Retina (tissue), 1 donor: Measurements from ENCODE around the gene CDH13.
A peak's percentile ranks its signal among the peaks of the same experiment; 100 is the strongest.

Source experiments
- DNase-seq: peaks from one replicate; pipeline ENCODE4 v3.0.0-alpha.2; 2016

CDH13 gene

DNA sequence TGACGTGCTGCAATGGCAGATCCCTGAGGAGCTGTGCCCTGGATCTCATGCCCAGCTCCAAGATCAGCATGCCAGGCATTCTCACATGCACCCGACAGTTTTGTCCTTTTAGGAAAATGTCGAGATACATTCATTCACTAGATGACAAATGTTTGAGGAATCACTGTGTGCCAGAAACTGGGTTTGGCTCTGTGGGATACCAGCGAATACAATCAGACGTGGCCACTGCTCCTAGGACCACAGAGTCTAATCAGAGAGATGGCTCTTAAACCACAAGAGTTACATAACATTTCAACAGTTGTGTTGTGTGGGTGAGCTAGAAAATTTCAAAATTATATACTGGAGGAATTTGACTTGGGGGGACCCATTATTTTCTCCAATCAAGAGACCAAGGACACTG, 579.7 kb downstream of the CDH13 start:
- DNase-seq = no peak

DNA sequence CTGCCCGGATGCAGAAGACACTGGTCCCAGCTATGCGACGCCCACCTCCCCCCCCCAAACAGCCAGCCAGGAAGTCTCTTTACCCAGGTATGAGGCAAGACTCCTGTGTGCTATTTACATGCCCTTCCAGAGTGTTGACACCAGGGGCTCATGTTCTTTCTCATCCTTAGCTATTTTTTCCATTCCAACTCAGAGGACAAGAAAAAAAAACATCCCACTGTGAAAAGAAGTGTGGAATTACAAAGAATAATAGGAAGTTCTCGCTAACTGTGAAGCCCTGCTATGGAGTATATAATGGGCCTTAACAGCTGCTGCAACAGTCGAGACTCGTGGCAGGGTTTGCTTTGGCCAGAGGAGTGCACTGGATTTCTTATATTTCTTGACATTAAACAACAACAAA, 584.9 kb downstream of the CDH13 start:
- no peak for DNase-seq

DNA sequence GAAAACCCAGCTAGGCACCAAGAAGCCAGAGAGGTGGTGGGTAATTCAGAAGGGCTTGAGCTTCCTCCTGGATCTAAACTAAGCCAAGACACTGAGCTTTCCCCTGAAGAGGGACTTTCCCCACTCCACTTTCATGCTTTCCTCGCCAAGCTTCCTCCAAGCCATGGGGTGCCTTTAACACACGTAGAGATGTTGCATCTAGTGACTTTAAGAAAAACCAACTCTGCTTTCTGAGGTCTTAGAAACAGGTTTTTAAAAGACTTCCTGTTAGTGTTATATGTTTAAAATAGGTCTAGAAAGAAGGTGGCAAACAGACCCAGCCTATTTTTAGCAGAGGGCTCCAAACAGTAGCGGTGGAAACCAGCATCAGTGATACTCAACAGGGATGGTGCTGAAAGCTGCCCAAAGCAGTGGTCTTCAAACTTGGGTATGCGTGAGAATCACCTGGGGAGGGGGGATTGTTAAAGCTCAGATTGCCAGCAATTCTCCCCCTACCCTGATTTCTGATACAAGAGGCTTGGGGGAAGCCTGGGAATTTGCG, 585.6 kb downstream of the CDH13 start:
- no peak for DNase-seq

DNA sequence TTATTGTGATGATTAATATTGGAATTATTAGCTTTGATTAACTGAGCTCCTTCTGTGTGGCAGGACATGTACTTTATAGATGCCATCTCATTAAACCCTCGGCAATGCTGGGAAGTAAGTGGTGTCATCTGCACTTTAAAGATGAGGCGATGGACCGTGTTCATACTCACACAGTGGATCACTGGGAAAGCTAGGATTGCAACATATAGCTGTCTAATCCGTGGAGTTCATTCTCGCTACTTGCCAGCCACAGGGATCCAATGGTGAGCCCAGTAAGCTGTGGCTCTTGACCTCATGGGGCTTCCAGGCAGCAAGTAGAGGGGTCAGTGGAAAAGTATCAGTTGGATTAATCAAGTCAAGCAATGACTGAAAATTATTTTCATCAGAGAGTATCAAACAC, 587.9 kb downstream of the CDH13 start:
- DNase-seq = no peak

DNA sequence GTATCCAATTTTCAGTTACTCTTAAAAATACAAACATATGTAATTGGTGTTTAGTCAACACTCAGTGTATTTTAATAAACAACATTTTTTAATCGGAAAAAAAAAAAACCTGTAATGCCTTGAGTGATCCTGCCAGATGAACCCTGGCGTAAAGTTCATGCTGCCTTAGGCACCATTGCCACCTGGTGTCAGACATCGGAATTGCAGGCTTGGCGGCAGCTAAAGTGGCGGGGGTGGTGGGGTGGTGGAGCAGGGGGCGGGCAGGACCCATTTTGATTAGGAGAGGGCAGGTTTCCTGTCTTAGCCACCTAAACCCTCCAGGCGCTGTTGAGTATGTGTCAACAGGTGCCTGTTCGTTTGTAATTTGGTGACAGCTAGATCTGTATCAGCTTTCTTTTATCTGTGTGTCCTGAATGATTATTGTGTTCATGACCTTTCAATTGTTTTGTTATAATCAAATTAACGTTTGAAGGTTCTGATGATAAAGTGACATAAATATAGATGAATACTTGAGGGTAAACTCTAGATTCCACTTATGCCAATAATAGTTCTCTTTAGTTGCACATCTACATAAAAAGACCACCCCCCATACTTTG, 588.7 kb downstream of the CDH13 start:
- no peak for DNase-seq

DNA sequence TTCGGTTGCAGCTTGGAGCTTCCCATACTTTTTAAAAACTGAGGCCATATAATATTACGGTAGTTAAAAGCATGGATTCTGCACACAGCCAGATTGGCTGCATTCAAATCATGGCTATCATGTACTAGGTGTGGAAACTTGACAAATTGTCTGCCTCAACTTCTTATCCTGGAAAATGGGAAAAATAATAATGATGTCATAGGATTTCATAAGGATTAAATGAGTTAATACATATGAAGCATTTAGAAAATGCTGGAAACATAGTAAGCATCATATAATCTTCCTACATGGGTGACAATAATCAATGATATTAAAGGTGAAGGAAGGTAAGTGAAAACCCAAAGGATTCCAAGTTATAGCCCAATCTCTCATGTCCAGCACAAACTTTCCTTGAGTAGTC, 592.5 kb downstream of the CDH13 start:
- no peak for DNase-seq

DNA sequence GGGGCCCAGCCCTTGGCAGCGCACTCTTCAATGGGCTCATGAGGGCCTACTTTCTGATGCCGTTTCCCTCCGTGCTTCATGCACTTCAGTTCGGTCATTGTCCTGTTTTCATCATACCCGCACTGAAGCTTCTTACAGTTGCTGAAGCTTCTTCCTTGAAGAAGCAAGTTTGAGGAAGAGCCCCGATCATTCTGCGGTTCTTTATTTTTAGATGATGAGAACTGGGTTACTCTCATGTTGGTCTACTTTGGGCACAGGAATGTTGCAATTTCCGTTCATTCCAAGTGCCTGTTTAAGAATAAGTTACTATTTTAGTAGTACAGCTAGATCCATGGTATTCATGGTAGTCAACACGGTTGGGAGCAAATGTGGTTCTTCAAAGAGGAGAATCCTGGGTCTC, 593.3 kb downstream of the CDH13 start:
- no peak for DNase-seq

DNA sequence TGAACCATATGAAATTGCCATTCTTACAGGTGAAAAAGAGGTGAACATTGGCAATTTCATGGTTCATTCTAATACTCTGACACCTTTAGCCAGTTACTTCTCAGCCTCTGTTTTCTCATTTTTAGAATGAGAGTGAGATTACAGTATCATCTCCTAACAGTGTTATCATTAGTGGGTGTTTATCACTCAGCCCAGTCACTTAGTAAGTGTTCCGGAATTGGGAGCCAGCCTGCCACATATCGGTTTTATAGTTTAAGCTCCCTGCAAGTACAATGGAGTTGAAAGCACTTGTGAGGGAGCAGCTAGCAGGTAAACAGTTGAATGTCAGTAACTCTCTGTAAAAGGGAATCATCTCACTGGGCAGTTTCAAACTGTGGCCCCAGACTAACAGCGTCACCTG, 597.9 kb downstream of the CDH13 start:
- no peak for DNase-seq

DNA sequence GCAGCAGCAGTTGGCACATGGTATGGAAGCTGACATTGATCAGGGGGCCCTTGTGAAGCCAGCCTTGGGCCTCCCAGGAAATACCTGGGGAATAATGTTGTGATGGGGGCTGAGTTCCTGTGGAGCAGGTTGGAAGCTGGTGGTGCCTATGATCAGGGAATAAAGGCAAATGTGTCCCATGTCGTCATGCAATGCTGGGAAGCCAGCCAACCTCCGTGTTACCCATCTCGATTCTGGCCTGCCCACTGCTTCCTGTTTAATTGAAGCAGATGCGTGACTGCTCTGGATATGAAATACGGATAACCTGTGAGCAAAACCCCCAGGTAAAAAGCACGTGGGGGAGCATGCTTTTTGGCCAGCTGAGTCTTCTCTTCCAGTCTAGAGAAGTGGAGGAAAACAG, 600.6 kb downstream of the CDH13 start:
- DNase-seq = no peak

DNA sequence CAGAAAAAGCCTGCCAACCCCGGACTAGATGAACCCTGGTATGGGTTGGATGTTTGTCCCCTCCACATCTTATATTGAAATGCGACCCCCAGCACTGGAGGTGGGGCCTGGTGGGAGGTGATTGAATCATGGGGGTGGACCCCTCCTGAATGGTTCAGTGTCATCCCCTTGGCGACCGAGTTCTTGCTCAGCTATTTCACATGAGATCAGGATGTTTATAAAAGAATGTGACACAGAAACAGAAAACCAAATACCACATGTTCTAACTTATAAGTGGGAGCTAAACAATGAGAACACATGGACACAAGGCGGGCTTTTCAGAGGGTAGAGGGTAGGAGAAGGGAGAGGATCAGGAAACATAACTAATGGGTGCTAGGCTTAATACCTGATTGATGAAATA, 605.0 kb downstream of the CDH13 start:
- no peak for DNase-seq

DNA sequence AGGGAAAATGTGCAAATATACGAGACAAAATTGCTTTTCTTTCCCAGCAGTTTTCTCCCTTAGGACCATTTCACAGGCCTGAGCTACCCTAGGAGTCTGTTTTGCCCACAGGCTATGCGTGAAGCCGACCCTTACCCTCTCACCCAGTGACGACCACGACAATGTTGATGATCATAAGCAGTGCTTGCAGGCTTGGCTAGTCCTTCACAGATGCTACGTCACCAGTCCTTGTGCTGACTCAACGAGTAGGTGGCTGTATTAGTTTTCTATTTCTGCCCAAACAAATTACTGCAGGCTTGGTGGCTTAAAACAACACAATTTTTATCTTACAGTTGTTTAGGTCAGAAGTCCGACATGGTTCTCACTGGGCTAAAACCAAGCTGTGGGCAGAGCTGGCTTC, 606.4 kb downstream of the CDH13 start:
- DNase-seq = no peak

DNA sequence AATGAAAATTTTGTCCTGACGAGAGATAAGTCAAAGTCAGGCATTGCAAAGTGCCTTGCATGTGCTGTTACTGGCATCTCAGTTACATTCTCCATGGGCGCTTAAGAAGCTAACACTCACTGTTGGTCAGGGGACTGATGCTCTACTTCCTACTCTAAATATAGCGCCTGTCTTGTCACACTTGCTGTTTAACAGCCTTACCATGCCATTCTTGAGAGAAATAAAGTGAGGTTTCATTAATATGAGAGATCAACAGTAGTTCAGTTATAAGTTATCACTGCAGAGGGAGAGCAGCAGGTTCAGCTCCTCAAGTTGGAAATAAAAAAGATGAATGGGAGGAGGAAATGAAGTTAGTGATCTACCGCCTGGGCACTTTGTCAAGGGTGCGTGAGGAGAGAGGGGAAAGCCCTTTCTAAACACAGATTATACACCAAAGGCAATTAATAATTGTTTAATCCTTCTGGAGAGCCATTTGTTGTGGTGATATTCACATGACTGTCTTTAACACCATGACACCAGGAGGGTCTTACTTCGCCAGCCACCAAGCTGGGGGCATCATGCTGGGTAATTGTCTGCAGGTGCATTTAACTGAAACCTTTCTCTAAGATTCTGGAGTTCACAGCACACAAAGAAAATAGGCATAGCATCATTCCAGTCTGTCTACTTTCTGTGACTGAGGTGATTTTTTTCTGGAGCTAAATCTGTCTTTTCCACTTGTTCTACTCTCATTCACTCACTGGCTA, 612.4 kb downstream of the CDH13 start:
- no peak for DNase-seq

DNA sequence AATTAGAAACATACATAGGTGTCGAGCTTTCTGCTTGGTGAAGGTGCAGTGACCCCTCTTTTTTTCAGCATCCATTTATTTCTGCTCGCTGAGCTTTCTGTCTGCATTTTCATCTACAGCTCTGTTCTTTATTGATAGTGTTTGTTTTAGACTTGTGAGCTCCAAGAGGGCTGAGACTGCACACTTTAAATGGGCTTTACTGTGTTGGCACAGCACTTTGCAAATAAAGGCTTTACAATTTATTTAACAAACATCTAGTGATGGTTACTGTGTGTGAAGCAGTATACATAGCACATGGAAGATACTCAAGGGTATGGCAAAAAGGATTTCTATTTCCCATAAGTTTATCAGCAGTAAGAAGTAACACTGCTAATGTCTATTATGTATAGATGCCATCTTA, 617.3 kb downstream of the CDH13 start:
- DNase-seq = no peak

DNA sequence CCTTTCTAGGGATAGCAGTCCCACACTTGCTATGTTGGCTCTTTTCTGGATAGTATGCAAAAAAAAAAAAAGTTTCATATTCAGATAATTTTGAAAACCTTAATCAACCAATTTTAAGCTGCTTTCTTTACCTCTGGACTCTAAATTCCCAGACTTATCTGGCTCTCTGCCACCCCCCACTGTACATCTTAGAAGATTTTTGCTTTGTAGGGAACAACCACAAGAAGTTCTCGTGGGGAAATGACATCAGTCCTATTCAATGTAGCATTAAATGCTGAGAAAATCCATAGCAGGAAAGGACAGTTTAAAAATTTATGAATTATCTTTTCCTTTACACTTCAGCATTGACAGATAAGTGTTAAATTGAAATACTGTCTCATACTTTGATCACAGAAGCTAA, 618.3 kb downstream of the CDH13 start:
- DNase-seq = no peak

DNA sequence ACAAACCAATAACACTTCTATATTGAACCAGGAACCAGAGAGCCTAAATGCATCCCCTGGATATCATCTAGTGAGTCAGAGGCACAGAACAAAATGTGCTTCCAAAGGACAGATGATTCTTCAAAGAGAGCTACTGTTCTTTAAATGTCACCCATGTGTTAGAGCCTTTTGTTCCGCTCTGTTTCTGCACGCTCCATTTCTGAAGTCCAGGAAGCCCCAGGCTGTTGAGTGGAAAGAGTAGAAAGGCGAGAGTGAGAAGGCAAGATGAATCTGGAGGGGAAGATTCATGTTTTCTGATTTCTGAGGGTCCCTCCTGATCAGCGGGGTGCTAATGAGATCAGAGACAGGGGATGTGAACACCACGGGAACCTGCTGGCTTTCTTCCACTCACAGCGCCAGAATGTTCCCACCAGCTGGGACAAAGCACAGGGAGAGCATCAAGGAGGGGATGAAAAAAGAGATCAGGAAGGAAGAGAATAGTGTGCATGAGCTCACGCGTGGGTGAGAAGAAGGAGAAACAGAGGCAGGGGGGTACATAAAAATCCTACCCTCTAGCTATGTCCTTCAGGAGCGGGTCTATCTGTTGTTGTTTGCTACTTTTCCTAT, 621.1 kb downstream of the CDH13 start:
- no peak for DNase-seq

DNA sequence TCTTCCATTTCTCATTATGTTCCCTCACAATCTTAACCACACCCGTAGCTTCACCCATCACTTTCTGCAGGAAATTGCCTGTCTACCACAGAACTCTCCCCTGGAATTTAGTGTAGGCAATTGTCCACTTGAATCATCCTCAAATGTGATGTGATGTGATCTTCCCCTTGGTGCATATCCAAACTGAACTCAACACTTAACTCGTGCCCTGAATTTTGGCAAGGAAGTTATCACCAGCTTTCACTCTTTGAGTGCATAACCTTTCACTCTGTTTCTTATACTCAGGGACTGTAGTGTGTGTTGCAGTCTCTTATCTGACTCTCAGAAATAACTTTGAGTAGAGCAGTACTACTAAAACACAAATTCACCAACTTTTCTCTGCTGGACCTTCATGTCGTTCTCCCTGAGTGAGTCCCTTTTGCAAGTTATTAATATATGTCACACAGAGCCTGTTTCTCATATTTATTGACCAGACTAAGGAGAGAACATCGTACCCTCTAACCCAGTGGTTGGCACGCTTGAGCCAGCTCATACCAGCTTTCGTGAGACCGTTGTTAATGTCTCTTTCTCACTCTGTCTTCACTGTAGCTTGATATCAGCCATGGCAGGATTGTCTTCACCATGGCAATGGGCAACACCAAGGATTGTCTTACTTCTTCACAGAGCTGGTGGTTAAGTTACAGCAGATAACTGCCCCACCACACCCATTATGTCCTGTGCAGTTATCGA, 622.1 kb downstream of the CDH13 start:
- no peak for DNase-seq

DNA sequence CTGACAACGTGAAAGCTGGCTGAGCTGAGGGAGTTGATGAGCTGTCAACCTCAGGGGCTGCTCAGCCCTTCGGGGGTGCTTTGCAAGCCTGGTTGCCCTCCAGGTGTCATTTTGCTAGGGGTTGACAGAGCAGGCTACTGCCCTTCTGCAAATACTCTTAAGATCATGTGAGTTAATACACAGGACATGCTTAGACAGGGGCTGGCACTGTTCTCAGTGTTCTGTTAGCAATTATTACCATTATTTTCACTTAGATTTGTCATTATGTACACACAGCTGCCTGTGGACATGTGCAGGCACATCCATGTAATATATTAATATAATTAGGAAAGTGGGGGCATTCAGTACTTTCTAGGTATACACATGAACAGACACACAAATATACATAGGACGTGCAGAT, 626.8 kb downstream of the CDH13 start:
- no peak for DNase-seq

DNA sequence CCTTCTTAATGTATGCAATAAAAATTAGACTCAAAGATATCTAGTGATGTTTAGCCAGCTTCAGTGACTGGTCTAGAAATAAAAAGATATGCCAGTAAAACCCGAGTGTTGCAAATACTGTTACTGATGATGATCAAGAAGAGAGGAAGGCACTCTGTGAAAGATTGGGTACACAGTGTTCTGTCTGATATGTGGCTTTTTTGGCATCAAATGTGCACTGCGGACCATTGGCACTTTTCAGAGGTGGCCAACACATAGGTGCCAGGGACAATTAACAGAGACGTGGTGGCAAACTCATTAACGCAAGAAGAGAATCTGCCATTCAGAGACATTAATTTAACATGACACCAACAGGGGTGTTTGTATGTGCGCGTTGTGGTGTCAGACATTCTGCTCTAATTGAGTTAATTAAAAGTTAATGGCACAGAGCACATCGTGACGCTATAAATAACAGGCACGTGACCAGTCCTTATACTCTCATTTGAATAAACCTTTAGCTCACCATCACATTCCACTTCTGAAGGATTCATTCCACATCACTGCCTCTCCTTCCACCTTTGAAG, 631.7 kb downstream of the CDH13 start:
- DNase-seq = peak; percentile 22

DNA sequence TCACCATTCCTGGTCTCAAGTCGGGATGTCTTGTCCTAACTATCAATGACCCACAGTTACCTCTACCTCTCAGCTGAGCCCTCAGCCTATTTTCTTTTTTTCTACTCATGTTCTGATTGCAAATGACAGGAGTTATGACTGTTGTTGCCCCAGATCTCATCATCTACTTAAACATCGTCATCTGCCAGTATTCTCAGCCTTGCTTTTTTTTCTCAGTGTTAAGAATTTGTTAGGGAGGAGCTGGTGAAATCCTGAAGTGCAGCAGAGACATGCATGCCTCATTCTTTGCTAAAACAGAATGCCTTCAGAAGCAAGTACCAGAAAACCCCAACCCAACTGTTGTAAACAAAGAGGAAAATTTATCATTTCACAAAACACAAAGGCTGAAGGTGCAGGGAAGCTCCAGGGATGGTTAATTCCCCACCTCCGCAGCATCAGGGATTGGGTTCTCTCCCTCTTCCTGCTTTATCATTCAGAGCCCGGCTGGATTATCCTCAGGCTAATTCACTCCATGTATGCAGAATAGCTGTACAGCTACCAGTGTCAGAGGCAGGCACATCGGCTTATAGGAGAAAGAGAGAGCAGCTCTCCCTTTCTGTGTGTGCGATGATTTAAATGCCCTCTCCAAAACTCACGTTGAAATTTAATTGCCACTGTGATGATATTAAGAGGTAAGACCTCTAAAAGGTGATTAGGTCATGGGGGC, 640.2 kb downstream of the CDH13 start:
- DNase-seq = no peak

DNA sequence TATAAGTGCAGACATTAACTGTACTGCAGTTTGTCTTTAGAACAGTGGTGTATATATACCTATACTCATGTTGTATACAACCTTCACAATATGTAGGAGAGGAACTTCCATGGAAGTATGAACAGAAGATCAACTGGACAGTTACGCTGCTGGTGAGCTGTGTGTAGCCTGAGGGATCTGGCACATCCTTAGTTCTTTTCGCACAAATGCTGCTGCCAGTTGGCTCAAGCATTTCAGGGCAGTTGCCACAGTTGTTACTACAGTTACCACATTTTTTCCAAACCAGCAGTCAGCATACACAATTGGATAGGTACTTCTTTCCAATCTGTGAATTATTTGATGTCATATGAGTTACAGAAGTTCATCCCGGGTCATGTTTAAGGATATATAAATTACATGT, 641.4 kb downstream of the CDH13 start:
- no peak for DNase-seq

DNA sequence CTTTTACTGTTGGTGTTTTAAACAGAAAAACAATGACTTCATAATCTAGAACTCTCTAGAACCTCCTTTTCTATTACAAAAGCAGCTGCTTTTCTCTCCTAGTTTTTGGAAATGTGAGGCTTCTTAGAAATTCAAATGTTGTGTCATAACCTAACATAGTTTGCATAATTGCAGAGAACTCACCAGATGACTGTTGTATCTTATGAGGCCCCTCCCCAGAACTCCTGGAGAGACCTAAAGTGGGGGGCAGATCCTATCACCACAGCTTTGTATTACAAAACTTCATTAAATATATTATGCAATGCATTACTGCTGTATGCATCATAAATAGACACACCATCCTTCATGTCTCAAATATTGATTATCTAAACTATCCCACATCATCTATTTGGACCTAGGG, 642.3 kb downstream of the CDH13 start:
- no peak for DNase-seq

DNA sequence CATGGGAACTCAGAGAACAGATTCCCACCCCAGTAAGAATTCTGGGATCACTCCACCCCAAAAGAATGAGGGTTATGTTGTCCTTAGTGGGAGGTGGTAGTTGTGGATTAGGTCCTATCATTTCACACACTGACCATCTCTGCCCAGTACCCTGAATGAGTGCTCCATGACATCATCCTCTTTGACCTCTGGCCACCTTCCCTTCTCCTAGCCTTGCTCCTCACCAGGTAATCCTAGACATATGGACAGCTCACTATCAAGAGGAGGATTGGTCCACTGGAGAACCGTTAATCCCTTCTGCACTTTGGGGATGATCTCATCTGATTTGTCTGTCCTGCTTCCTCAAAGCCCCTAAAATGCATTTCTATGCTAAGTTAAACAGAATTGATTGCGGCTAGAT, 642.8 kb downstream of the CDH13 start:
- DNase-seq = no peak

DNA sequence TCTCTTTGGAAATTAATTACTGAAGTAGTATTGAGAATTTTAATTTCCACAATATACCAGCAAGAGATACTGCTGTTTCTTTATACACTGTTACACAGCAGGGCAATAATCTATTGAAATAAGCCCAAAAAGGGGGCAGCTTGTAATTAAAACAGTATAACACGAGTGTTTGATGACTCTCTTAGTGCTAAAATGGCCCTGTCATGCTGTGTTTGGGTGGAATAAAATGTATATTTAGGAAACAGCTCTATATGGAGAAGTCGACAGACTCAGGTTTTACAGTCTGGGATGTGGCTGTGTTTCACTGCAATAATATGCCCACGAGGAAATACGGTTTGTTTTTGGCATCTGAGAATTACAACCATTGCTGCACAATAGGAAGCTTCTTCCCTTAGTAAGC, 643.3 kb downstream of the CDH13 start:
- no peak for DNase-seq
